RPMI7951 (cell line): ENCODE results near the gene RIPK3. TPM values are rescaled to one million over a fixed set of nuclear protein-coding genes. Genes with fewer than 3 reads are reported as not detected.

Experiments used
- DNase-seq: peaks from one replicate; pipeline ENCODE4 v3.0.0-alpha.2; 2012; ENCODE audit warnings: low read depth
- total RNA-seq: library from RNA; depleted of rRNA; stranded (reverse); fragments of >200 nt; shearing (Covaris generic); gene quantifications from 2 replicates; pipeline ENCODE4 v1.2.3, GENCODE V29; 2014

Gene RIPK3
- total RNA-seq, 1 experiment from 2014 or later = 0.60 TPM

DNA sequence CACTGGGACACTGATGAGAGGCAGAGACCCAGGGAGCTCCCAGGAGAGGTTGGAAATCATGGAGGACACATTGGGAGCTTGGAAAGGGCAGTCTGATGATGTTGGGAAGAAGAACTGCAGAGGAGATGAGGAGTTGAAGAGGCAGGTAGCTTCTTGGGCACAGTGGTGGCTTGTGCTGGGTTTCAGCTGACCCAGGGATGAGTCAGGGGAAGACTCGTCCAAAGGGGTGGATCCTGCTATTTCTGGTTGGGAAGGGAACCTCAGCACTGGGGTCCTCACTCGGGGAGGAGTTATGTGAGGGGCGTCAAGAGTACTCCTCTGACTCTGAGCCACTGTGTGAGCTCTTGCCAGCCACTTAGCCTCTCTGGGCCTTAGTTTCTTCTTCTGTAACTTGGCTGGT is 16.4 kb downstream of the RIPK3 start:
- DNase-seq = no peak

DNA sequence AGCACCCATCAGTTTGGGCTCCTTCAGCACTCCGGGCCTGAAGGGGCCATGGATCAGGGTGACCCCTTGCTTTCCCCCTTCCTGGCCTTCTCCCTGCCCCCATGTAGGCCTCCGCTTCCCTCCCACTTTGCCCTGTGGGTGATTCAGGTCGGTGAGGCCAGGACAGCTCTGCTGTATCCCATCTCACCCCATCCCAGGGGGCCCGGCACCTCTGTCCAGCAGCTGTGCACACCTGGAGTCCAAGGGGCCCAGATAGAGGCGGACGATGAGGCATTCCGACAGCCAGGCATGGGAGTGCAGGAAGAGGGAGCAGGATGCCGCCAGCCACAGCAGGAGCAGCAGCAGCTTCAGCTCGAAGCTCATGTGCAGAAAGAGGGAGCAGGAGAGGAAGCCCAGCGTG is 17.1 kb downstream of the RIPK3 start:
- DNase-seq = no peak

DNA sequence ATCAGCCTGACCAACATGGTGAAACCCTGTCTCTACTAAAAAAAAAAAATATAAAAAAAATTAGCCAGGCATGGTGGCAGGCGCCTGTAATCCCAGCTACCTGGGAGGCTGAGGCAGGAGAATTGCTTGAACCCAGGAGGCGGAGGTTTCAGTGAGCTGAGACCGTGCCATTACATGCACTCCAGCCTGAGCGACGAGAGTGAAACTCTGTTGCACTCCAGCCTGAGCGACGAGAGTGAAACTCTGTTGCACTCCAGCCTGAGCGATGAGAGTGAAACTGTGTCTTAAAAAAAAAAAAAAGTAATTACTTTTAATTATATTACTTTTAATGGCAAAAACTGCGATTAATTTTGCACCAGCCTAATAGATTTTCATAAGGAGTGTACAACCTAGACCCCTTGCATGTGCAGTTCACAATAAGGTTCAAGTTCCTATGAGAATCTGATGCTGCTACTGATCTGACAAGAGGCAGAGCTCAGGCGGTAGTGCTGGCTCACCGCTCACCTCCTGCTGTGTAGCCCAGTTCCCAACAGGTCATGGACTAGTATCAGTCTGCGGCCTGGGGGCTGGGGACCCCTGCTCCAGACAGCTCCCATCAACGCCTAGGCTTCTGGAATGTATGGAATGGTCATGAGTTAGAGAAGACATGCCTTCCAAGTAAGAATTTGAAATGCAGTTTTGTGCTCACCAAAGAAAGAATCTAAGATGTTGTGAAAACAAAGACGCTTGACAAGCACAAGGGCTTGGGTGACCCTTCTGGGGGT is 18.4 kb downstream of the RIPK3 start:
- DNase-seq = no peak

DNA sequence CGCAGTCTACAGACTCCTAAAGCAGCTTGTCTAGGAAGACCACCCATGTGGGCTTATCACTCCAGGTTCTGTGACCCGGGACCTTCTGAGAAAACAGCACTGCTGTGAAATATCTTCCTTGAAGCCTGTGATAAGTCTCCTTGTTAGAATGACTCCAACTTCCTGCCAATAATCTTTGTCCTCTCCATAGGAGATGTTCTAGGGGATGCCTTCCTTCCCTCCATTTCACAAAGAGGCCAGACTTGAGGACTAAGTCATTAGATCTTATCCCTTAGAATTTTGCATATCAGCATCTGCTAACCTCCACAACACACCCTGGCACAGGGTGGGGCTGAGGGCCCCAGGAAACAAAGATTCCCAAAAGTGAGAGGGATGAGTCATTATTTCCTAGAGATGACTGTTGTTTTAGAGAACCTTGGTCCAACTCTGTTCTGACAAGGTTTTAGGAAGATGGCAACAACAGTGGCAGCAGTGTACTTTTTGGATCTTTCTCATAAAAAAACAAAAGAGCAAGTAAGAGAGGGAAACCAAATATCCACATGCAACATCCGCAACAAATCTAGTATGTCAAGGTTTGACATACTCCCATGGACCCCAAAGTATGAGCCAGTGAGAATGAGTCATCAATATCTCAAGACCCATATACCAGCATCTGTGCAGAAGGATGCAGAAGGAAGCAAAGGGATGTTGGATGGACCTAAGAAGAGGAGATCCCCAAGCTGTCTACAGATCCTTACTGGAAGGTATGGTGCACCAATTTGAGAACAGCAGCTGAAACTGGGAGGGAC is 22.5 kb downstream of the RIPK3 start:
- DNase-seq = peak; percentile 66

DNA sequence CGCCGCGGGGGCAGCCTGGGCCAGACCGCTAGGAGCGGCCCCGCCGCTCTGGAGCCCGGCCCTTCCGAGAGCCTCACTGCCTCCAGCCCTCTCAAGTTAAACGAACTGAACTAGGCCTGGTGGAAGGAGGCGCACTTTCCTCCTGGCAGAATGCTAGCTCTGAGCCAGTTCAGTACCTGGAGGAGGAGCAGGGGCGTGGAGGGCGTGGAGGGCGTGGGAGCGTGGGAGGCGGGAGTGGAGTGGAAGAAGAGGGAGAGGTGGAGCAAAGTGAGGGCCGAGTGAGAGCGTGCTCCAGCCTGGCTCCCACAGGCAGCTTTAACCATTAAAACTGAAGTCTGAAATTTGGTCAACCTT is 23.2 kb downstream of the RIPK3 start:
- no peak for DNase-seq

DNA sequence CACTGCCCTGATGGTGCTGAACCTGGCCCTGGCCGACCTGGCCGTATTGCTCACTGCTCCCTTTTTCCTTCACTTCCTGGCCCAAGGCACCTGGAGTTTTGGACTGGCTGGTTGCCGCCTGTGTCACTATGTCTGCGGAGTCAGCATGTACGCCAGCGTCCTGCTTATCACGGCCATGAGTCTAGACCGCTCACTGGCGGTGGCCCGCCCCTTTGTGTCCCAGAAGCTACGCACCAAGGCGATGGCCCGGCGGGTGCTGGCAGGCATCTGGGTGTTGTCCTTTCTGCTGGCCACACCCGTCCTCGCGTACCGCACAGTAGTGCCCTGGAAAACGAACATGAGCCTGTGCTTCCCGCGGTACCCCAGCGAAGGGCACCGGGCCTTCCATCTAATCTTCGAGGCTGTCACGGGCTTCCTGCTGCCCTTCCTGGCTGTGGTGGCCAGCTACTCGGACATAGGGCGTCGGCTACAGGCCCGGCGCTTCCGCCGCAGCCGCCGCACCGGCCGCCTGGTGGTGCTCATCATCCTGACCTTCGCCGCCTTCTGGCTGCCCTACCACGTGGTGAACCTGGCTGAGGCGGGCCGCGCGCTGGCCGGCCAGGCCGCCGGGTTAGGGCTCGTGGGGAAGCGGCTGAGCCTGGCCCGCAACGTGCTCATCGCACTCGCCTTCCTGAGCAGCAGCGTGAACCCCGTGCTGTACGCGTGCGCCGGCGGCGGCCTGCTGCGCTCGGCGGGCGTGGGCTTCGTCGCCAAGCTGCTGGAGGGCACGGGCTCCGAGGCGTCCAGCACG is 23.8 kb downstream of the RIPK3 start:
- no peak for DNase-seq

DNA sequence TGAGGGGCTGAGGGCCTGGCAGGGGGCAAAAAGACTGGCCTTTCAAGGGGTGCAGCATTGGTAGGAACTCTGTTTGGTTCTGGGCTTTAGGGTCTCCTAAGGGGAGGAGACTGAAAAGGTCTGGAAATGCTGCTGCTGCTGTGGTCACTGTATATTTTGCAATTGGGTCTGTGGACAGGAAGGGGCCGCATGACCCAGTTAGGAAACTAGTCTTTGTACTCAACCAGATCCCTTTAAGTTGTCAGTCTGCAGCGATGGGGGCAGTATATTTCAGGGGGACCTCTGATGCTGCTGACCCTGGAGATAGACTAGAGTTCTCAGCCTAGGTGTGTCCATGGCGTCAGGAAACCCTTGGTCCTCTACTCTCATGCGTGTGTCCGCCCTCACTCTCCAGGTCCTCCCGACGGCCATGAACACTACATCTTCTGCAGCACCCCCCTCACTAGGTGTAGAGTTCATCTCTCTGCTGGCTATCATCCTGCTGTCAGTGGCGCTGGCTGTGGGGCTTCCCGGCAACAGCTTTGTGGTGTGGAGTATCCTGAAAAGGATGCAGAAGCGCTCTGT is 24.5 kb downstream of the RIPK3 start:
- DNase-seq = no peak

DNA sequence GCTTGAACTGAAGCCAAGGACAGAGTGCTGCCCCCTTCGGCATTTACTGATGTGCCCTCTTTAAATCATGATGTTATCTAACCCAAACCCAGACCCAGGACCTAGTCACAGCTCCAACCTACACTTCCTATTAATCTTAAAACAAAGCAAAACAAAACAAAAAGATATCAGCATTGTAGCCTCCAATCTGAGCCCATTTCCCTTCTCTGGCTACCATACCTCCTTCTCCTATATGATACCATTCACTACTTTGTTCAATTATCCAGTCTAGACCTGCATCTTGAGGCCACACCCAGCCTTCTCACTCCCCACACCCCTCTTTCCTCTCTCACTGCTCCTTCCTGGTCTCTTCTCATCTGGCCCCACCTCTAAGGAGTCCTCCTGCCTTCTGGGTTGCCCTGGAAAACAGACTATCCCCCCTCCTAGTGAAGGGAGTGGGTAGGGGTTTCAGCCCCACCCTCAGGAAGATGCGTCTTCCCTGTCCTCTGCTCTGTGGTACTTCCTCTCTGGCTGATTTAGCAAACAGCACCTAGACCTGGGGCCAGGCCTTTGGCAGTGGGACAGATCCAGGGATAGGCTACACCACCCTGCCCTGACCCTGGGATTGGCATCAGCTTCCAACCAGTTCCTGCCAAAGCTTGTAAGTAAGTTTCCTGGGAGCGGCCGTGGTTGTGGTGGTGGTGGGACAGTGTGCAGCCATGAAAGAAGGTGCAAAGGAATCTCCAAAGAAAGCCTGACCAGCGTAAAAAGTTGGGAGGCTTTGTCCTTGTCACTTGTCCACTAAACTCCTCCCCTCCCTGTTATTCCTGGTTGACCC is 25.2 kb downstream of the RIPK3 start:
- DNase-seq = no peak

DNA sequence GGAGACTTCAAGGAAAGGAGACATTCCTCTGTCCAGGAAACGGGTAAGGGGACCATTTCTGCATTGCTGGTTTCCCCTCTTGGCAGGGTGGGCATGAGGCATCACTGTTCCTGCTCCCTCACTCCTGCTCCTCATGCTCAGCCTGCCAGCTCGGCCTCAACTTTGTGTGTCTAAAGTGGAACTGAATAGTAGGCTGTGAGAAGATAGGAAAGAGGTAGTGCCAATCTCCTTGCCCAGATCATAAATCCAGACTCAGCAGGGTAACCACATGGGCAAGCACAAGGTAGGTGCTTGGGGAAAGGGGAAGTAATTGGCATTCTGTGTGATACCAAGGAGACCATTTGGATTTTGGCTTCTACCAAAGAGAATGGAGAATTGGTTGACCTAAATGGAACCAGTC is 25.9 kb downstream of the RIPK3 start:
- DNase-seq = no peak

DNA sequence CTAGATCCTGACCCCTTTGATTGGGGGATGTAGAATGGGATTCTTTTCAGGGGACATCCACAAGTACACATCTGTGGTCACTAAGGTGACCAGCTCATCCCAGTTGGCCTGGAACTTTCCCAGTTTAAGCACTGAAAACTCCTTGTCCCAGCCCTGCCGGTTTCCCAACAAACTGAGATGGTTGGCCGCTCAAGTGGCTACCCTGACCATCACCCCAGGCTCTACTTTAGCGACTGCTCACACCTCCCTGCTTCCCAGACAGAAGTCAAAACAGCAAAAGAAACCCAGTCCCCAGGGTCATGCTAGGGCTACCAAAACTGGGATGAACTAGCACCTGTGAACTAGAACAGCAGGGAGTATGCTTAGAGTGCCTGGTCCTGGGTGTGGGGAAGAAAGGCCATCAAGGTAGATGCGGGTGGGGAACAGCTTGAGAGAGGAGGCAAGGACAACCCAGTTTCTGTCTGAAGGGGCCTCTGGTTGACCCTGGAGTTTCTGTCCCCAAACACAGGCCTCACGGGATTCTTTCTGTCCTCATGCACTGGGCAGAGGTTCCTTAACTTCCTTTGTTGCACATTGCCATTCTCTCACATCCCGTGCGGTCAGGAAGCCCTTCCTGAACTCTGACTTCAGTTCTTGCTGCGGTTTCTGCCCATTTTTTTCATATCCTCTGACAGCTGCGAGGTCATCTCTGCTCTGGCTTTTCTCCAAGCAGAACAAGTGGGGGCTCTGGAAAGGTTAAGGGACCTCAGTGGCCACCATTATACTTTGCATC is 26.9 kb downstream of the RIPK3 start:
- peak; percentile 40 for DNase-seq

DNA sequence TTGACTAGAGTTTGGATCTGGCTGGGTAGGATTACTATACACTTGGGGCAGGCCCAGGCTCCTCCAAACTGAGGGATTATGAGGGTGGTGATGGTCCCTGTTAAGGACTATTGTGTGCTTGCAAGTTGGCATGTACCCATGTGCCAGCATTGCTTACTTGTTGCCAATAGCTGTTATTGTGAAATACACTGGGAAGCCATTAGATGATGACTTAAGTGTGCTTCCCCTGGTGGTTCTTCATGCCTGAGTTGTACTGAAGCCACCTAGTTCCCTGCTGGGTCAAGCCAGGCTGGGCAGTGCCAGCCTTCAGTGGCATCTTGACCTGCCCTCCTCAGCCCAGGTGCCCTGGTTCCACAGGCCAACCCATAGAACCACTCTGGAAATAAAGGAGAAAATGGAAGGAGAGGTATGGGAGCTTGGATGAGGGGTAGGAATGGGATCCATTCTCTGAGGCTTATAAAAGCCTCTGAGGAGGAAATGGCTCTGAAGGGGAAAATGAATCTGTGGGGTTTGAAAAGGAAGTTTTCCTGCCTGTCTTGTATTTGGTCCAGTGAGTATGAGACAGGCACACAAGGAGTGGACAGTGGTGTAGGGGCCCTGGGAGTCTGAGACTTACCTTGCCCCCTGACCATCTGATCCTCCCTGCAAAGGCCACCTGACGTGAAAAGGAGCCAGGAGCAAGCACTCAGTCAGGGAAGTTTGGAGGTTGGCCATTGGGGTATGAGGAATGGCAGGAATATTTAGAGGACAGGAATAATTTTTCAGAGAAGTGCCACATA is 27.8 kb downstream of the RIPK3 start:
- no peak for DNase-seq

DNA sequence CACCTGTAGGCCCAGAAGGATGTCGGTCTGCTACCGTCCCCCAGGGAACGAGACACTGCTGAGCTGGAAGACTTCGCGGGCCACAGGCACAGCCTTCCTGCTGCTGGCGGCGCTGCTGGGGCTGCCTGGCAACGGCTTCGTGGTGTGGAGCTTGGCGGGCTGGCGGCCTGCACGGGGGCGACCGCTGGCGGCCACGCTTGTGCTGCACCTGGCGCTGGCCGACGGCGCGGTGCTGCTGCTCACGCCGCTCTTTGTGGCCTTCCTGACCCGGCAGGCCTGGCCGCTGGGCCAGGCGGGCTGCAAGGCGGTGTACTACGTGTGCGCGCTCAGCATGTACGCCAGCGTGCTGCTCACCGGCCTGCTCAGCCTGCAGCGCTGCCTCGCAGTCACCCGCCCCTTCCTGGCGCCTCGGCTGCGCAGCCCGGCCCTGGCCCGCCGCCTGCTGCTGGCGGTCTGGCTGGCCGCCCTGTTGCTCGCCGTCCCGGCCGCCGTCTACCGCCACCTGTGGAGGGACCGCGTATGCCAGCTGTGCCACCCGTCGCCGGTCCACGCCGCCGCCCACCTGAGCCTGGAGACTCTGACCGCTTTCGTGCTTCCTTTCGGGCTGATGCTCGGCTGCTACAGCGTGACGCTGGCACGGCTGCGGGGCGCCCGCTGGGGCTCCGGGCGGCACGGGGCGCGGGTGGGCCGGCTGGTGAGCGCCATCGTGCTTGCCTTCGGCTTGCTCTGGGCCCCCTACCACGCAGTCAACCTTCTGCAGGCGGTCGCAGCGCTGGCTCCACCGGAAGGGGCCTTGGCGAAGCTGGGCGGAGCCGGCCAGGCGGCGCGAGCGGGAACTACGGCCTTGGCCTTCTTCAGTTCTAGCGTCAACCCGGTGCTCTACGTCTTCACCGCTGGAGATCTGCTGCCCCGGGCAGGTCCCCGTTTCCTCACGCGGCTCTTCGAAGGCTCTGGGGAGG is 28.9 kb downstream of the RIPK3 start, which contains the start of gene LTB4R:
LTB4R (plus strand) TSS at position 857 of the 959 bp plus-strand sequence. CDS start 4,150 bp downstream, outside the sequence.
- DNase-seq = no peak

DNA sequence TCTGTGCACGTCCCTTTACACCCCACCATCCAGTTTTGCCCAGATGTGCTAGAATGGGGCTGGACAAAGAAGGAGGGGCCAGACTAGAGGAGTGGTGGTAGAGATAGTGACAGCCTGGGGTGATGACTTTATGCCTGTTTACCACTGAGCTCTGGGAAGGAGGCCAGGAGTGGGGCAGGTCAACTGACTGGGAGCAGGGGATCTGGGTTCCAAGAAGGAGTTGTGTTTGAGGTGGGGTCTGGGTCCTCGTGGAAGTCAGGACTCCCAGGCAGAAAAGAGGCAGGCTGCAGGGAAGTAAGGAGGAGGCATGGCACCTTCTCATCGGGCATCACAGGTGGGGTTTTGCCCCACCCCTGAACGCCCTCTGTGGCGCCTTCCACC is 29.5 kb downstream of the RIPK3 start:
- no peak for DNase-seq

DNA sequence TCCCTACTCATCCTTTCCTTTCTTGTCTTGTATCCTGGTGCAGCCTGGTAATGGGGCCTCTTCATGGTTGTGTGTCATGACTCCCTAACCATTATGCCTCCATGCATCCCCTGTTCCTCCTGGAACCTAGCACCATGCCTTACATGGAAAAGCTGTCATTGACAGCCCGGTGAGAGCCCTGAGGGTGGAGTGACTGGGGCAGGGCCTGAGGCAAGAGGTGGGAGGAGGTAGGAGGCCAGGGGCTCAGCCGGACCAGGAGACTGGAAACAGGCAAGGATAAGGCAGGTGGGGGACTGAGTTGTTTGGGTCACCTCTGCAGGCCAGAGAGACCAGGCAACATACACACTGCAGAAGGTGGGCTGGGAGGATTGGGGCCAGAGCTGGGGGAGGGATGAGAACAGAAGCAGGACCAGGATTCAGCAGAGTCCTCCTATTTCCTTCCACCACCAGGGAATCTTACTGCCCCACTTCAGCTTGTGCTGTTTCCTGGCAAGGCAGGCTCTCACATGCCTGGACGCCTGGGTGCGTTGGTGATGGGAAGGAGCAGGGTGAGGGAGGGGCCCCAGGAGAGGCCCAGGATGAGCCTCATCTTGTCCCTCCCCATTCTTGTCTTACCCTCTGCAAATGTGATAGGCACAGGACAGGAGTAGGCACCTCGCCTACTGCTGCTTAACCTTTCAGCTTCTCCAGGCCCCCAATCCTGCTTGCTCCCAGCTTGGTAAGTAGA is 30.1 kb downstream of the RIPK3 start, which contains the start of gene LTB4R2:
LTB4R2 (plus strand) TSS at position 603 of the 727 bp plus-strand sequence. CDS start 525 bp downstream, outside the sequence.
- no peak for DNase-seq

DNA sequence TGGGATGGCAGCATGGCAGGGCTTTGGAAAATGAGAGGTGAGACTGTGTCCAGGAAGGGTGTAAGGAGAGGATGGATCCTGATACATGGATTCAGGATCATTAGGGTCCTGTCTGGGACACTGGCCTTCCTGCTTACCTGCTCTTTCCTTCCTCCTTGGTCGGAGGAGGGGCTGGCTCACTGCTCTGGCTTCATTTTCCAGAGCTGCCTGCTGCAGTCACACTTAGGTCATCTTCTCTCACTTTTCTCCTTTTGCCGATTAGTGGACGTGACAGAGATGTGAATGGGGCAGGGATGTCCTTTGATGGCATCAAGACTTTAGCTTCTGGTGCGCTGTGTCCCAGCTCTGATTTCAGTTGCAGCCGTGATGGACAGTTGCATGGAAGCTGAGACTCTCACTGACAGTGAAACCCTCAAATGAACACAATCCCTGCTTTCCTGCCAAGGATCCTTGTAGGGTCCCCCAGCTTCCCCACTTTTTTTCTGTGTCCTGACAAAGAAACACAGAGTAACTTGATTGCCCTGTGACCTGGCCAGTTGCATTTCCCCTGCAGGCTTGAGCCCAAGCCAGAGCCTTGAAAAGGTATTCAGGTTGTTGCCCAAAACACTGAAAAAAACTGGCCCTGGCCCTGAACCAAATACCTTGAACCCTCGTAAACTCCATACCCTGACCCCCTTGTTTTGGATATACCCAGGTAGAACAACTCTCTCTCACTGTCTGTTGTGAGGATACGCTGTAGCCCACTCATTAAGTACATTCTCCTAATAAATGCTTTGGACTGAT is 31.3 kb downstream of the RIPK3 start:
- DNase-seq = no peak

DNA sequence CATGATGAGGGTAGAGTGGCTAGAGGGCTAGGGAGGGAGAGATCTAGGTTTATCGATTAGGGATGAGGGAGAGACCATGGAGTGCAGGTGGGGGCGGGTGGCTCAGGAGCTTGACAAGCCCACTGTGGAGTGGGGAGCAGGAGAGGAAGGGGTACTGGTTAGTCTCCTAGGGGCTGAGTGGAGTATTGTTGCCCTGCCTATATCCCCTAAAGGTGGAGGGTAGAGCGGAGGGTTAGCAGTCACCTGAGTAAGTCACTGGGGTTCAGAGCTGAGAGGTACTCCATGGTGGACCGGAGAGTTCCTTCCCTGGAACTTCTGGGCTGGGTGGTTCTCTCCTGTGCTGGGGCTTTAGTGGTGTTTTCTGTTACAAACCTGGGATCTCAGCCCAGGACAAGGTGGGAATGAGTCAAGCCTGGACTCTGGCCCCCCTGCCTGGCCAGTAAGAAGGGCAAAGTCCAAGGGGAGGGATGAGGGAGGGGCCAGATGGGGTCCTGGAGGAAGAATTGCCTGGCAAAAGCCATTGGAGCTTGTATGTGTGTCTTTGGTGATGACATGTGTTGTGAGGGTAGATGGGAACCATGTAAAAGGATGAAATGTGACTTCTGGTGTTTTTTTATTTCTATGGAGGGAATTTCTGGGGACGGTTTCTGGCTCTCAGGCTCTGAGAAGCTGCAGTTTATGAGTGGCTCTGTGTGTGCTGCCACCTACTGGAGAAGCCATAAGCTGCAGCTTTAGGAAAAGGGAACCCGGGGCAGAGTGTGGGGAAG is 32.0 kb downstream of the RIPK3 start, which contains the start of gene CIDEB:
CIDEB (minus strand) TSS at position 403 of the 767 bp plus-strand sequence; CDS start at position 284, 119 bp downstream.
- peak; percentile 53 for DNase-seq
